Stimulated activated CD4-positive, alpha-beta T cell treated with anti-CD3 and anti-CD28 coated beads, Interleukin-12 subunit alpha, Interleukin-12 subunit beta, amount 100 ng/mL, for 4 hours (primary cell): Measurements from ENCODE around the gene NCAM2.

Experiments used
- DNase-seq: peaks from one replicate; pipeline ENCODE4 v3.0.0-alpha.2; 2020

NCAM2 gene

DNA sequence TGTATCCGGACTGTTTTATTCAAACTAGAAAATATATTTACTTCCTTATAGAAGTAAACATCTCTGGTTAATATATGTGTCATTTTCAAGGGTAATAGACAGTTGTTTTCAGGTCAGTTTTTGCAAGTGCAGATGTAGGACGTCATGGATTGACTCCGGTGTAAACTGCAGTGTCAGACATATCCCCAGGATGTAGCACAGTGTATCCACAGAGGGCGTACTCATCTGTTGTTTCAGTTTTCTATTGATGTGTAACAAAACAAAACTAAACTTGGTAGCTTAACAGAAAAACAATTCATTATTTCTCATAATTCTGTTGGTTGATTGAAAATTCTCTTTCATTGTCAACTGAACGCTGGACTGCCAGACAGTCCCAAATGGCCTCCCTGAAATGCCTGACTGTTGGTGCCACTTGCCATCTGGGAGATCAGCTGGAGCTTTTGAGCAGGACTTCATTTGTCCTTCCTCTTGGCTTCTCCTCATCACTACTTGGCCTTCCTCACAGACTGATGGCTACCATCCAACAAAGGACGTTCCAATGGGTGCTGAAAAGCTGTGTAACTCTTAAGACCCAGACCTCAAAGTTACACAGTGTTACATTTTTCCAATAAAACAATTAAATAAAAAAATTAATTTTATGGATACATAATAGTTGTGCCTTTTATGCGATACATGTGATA lies 181.6 kb downstream of the NCAM2 start:
- DNase-seq = no peak

- DNase-seq = no peak
These were observed 184.3 kb downstream of the NCAM2 start for GRCh38 chr21:21182401-21183010.

DNA sequence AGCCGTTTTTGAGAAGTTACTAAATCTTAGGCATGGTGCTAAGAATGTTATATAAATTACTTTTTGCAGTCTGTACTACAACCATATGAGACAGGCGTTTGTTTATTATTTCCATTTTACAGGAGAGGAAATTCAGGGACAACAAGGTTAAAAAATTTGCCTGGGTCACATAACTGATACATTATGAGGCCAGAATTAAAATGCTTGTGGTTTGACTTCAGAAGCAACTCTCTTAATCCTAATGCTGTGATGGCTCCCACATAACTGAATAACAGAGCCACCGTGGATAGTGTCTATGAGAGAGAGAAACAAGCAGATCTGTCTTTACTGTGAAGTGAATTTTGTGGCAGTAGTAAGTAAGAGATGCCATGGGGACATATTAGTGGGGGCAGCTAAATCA lies 184.9 kb downstream of the NCAM2 start:
- DNase-seq = no peak

GRCh38 chr21:21184771-21185528 lies 186.7 kb downstream of the NCAM2 start:
- DNase-seq = no peak

- DNase-seq = no peak
These were observed 189.4 kb downstream of the NCAM2 start for GRCh38 chr21:21187579-21187978.

GRCh38 chr21:21188513-21189195 lies 190.4 kb downstream of the NCAM2 start:
- no peak for DNase-seq

DNA sequence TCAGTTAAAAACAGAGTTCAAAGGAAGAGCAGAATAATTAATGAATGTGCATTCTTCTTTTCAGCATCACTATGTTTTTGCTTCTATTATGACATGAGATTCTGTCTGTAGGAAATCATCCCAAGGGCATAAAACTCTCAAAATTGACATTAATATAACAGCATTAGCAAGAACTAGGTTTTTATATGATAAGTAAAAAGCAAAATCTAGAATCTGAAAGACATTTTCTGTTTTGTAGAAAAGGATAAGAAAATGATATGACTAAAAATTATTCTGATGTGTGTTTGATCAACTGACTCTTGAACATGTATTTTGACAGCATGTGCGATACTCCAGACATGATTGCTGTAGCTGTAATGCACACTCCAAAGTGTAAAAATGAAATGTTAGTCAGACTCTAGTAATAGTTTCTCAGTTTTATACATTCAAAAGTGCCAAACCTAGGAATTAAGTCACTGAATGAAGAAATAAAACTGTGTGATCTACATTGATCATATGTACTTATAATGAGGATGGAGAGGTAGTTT lies 197.3 kb downstream of the NCAM2 start:
- DNase-seq = no peak

- DNase-seq = no peak
These were observed 197.9 kb downstream of the NCAM2 start for GRCh38 chr21:21196087-21196486.

DNA sequence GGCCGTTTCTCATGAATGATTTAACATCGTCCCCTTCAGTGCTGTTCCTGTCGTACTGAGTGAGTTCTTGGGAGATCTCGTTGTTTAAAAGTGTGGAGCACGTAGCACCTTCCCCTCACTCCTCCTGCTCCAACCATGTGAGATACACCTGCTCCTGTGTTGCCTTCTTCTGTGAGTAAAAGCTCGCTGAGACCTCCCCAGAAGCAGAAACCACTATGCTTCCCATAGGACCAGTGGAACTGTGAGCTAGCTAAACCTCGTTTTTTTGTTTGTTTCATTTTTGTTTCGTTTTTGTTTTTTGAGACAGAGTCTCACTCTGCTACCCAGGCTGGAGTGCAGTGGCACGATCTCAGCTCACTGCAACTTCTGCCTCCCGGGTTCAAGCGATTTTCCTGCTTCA lies 198.6 kb downstream of the NCAM2 start:
- no peak for DNase-seq

- DNase-seq = no peak
These were observed 201.3 kb downstream of the NCAM2 start for GRCh38 chr21:21199342-21200102.

DNA sequence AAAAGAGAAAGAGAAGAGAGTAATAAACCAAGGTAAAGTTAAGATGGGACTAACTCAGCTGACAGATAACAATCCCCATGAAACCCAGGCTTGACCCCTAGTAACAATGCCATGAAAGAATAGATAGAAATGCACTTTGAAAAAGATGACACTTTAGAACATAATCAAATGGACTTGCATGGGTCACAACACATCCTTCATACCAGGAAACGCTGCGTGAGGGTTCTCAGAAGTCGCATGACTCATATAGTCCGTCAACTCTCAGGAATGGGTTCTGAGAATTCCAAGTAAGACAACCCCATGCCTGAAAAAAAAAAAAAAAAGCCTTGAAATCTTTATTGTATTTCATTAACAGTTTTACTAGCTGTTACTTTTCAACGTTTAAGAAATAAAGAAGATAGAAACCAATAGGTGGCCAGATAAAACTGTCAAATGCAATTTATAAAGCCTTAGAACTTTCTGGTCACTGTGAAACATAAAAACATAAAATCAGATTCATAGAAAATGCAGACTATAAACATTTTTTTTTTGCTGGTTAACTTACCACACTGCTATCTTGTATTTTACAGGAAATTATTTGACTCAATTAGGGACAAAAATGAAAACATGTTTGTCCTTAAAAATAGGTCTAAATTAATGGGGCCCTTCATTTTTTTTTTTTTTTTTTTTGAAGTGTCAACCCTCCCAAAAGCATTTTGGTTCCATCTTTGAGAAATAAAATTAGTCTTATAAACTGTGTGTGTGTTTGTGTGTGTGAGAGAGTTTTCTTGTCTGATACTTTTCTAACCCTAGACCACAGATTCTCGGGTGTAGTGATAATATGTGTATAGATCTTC lies 202.1 kb downstream of the NCAM2 start:
- no peak for DNase-seq

GRCh38 chr21:21200939-21201615 lies 202.9 kb downstream of the NCAM2 start:
- no peak for DNase-seq

DNA sequence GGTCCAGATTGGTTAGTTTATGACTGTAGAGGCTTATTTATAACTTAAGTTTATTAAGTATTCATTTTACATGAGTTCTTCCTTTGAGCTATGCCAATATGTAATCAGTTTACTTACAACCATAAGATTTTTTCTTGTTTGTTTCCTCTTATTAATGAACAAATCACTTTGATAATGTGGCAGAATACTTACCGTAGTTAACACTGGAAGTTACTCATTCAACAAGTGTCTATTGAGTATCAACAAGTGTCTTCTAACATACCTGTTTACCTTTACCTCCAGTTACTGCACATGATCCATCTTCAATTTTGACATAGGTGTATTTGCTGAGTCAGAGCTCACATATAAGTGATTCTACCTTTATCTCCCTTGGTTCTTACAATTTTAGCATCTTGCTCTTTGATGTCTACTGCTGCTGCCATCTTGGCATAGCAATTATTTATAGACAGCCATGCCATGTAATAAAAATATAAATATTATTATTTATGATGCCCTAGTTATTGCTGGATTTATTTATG lies 205.7 kb downstream of the NCAM2 start:
- no peak for DNase-seq

DNA sequence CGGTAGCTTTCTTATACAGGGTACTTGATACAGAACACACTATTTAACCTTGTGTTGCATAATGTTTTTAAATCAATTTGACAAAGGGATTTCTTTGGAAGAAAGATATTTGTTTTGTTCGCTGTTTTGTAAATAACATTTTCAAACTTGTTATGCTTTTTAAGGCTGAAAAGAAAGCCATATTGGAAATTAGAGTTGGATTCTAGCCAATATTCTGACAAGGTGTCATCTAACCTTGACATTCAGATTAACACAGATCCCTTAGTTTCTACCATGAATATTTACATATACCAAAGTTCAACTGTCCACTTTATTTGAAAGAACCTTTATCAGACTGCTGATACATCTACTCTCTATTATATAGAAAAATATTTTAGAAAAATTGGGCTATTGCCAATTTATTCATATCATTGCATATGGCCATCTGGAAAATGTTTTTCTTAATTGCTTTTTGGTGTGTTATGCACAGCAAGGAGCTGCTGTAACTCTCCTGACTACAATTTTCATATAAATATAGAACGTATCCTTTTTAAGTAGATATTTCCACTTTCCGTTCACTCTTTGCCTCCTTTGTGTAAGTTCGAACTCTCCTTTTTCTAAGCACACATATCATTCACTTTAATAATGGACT lies 206.3 kb downstream of the NCAM2 start:
- no peak for DNase-seq

GRCh38 chr21:21205604-21206003 lies 207.4 kb downstream of the NCAM2 start:
- DNase-seq = no peak

DNA sequence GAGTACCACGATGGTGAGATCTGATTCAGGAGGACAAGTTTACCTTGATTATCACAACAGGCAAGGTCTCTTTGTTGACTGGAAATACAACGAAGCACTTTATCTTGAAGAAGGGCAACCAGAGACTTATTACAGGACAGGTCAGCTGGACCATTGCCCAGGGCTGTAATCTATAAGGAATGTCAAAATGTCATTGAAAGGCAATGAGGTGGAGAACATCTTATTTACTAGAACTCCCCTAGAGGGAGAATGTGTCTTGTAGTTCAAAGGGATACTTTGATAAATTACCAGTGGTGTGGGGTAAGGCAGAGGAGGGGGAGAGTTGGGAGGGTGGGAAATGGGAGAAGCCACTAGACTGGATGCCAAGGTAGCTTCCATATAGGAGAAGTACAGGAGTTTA lies 212.3 kb downstream of the NCAM2 start:
- DNase-seq = no peak

- no peak for DNase-seq
These were observed 215.1 kb downstream of the NCAM2 start for GRCh38 chr21:21213297-21213696.

GRCh38 chr21:21216047-21216446 lies 217.8 kb downstream of the NCAM2 start:
- DNase-seq = no peak

GRCh38 chr21:21226472-21226871 lies 228.3 kb downstream of the NCAM2 start:
- no peak for DNase-seq

- DNase-seq = no peak
These were observed 232.5 kb downstream of the NCAM2 start for GRCh38 chr21:21230672-21231071.
